Raji (cell line): ENCODE measurements around the gene MYCT1.

Experiments used
- POLR2A ChIP-seq: IDR thresholded peaks from 2 replicates; pipeline ENCODE4 v1.6.1; 2011; ENCODE audit warnings: low read depth, low read length, control low read depth; ENCODE audit not compliant: insufficient read depth

The MYCT1 gene

GRCh38 chr6:152705327-152705726 lies 7.6 kb downstream of the MYCT1 start:
- no peak for TF ChIP-seq POLR2A

GRCh38 chr6:152716322-152716721 lies 18.6 kb downstream of the MYCT1 start:
- no peak for TF ChIP-seq POLR2A

GRCh38 chr6:152720974-152721373 lies 23.3 kb downstream of the MYCT1 start:
- TF ChIP-seq POLR2A = no peak

- TF ChIP-seq POLR2A = no peak
Observed at GRCh38 chr6:152721956-152722355, 24.3 kb downstream of the MYCT1 start.

GRCh38 chr6:152723398-152723797 lies 25.7 kb downstream of the MYCT1 start:
- no peak for TF ChIP-seq POLR2A

- no peak for TF ChIP-seq POLR2A
Observed at GRCh38 chr6:152726313-152726712, 28.6 kb downstream of the MYCT1 start.

- TF ChIP-seq POLR2A = no peak
Observed at GRCh38 chr6:152727507-152727906, 29.8 kb downstream of the MYCT1 start.

GRCh38 chr6:152734630-152735029 lies 36.9 kb downstream of the MYCT1 start:
- no peak for TF ChIP-seq POLR2A

- no peak for TF ChIP-seq POLR2A
Observed at GRCh38 chr6:152736687-152737273, 39.1 kb downstream of the MYCT1 start.

GRCh38 chr6:152745509-152746171 lies 47.9 kb downstream of the MYCT1 start:
- no peak for TF ChIP-seq POLR2A

GRCh38 chr6:152746172-152746553 lies 48.5 kb downstream of the MYCT1 start:
- no peak for TF ChIP-seq POLR2A

GRCh38 chr6:152748843-152749242 lies 51.1 kb downstream of the MYCT1 start:
- no peak for TF ChIP-seq POLR2A

- TF ChIP-seq POLR2A = no peak
Observed at GRCh38 chr6:152749336-152749735, 51.6 kb downstream of the MYCT1 start.

- no peak for TF ChIP-seq POLR2A
Observed at GRCh38 chr6:152750694-152751093, 53.0 kb downstream of the MYCT1 start, which contains the start of gene VIP. TSS of gene VIP (plus strand) at chr6:152750797. CDS start at chr6:152752178, 1,381 bp downstream.

GRCh38 chr6:152765331-152765730 lies 67.6 kb downstream of the MYCT1 start:
- TF ChIP-seq POLR2A = no peak

GRCh38 chr6:152769159-152769558 lies 71.5 kb downstream of the MYCT1 start:
- no peak for TF ChIP-seq POLR2A

GRCh38 chr6:152769993-152770392 lies 72.3 kb downstream of the MYCT1 start:
- no peak for TF ChIP-seq POLR2A

- TF ChIP-seq POLR2A = no peak
Observed at GRCh38 chr6:152771061-152771687, 73.5 kb downstream of the MYCT1 start.
